Bronchial epithelial cell (primary cell): ENCODE results near the gene ZNF625. TPM values are rescaled to one million over a fixed set of nuclear protein-coding genes. Genes with fewer than 3 reads are reported as not detected.

ENCODE experiments used
- DNase-seq: peaks from one replicate; pipeline ENCODE4 v3.0.0-alpha.2; 2010; ENCODE audit warnings: low read depth
- FAIRE-seq: peaks from 2 replicates; lab custom pipeline; 2011; peaks lifted over from hg19 to GRCh38; lab: Jason Lieb, UNC
- H3K27me3 ChIP-seq: 2 replicates; pipeline ENCODE4 v1.5.1; 2011; ENCODE audit warnings: low read length; ENCODE audit not compliant: control insufficient read depth, insufficient read depth
- H3K36me3 ChIP-seq: 2 replicates; pipeline ENCODE4 v1.5.1; 2011; ENCODE audit warnings: low read length; ENCODE audit not compliant: control insufficient read depth, insufficient read depth
- H3K4me3 ChIP-seq: 2 replicates; pipeline ENCODE4 v1.5.1; 2011; ENCODE audit warnings: mild to moderate bottlenecking, low read depth, low read length, control low read depth
- CTCF ChIP-seq: IDR thresholded peaks from 2 replicates; pipeline ENCODE4 v1.5.1; 2011; ENCODE audit warnings: mild to moderate bottlenecking, moderate library complexity, low read length, control low read depth, inconsistent platforms; ENCODE audit not compliant: insufficient read depth, severe bottlenecking
- total RNA-seq: library from RNA; depleted of rRNA; stranded (reverse); fragments of >200 nt; gene quantifications from 2 replicates; pipeline ENCODE4 v1.2.1, GENCODE V29; 2014

The ZNF625 gene
- total RNA-seq, 1 donor from 2014 or later = 5.0 TPM

GRCh38 chr19:12194827-12195731 lies 38.5 kb upstream of the ZNF625 start:
- H3K4me3 ChIP-seq = peak overlapping the region; percentile 53

GRCh38 chr19:12187625-12188024 lies 31.1 kb upstream of the ZNF625 start:
- no peak for TF ChIP-seq CTCF
- H3K36me3 ChIP-seq = peaks cover 3% of the 10 kb centered on the region
- FAIRE-seq (no peak), DNase-seq (no peak)
- H3K4me3 ChIP-seq = no peak overlapping the region
- no peaks in the 10 kb centered on the region for H3K27me3 ChIP-seq

More at GRCh38 chr19:12194827-12195731, 38.5 kb upstream of the ZNF625 start:
- H3K27me3 ChIP-seq = no peaks in the 10 kb centered on the region
- DNase-seq (peak; percentile 72), FAIRE-seq (no peak)
- no peak for TF ChIP-seq CTCF
- no peaks in the 10 kb centered on the region for H3K36me3 ChIP-seq

GRCh38 chr19:12180377-12180776 lies 23.8 kb upstream of the ZNF625 start:
- FAIRE-seq (no peak), DNase-seq (no peak)
- no peak for TF ChIP-seq CTCF
- no peaks in the 10 kb centered on the region for H3K36me3 ChIP-seq
- H3K27me3 ChIP-seq = no peaks in the 10 kb centered on the region
- no peak overlapping the region for H3K4me3 ChIP-seq

GRCh38 chr19:12166626-12167025 lies 10.1 kb upstream of the ZNF625 start:
- FAIRE-seq (no peak), DNase-seq (no peak)
- H3K27me3 ChIP-seq = no peaks in the 10 kb centered on the region
- H3K36me3 ChIP-seq = no peaks in the 10 kb centered on the region
- TF ChIP-seq CTCF = no peak
- H3K4me3 ChIP-seq = no peak overlapping the region

- FAIRE-seq (no peak), DNase-seq (no peak)
- Histone ChIP-seq H3K27me3 (no peaks in the 10 kb centered on the region), H3K4me3 (peak overlapping the region; percentile 66), H3K36me3 (no peaks in the 10 kb centered on the region)
- TF ChIP-seq CTCF = no peak
These were observed 7.3 kb upstream of the ZNF625 start for GRCh38 chr19:12163826-12164225.
